H1 (cell line): ENCODE data around the gene FLVCR2. TPM values are rescaled to one million over a fixed set of nuclear protein-coding genes. Genes with fewer than 3 reads are reported as not detected.

Experiments used
- CTCF ChIA-PET: fragments of 300-600 bp; sonication (Branson Sonifier 250); formaldehyde crosslinking; loops from one replicate; lab custom pipeline; 2021; ENCODE audit not compliant: partially characterized antibody; lab: Charles Lee
- POLR2A ChIA-PET: fragments of 300-600 bp; sonication (Branson Sonifier 250); formaldehyde crosslinking; loops from one replicate; lab custom pipeline; 2021; ENCODE audit warnings: inconsistent platforms; ENCODE audit not compliant: partially characterized antibody; lab: Charles Lee
- DNase-seq, 2 experiments: peaks; one replicate each; pipeline versions ENCODE4 v3.0.0 to v3.0.0-alpha.2; 2010 to 2022; ENCODE audit warnings: low spot score in 2 of 2, low read depth in 1 of 2, mixed read lengths in 1 of 2
- FAIRE-seq: peaks from 2 replicates; lab custom pipeline; 2011; peaks lifted over from hg19 to GRCh38; lab: Jason Lieb, UNC
- H2AFZ ChIP-seq: 2 replicates; pipeline ENCODE4 v1.8.1; 2012; ENCODE audit warnings: low read length, inconsistent platforms
- H2AK5ac ChIP-seq: 2 replicates; pipeline ENCODE4 v1.6.1; 2013; ENCODE audit warnings: low read depth, low read length
- H2BK120ac ChIP-seq: replicated peaks from 2 replicates; pipeline ENCODE3; 2013; ENCODE audit warnings: low read depth, low read length, inconsistent platforms
- H2BK12ac ChIP-seq: 2 replicates; pipeline ENCODE4 v1.6.1; 2013; ENCODE audit warnings: low read depth, low read length
- H2BK15ac ChIP-seq: 2 replicates; pipeline ENCODE4 v1.6.1; 2013; ENCODE audit warnings: low read length
- H2BK20ac ChIP-seq: 2 replicates; pipeline ENCODE4 v1.6.1; 2013; ENCODE audit warnings: low read length
- H2BK5ac ChIP-seq: 2 replicates; pipeline ENCODE4 v1.6.1; 2013; ENCODE audit warnings: low read depth, low read length
- H3K14ac ChIP-seq: 2 replicates; pipeline ENCODE4 v1.6.1; 2013; ENCODE audit warnings: inconsistent platforms; ENCODE audit not compliant: insufficient read length
- H3K18ac ChIP-seq: 2 replicates; pipeline ENCODE4 v1.6.1; 2013; ENCODE audit warnings: low read length; ENCODE audit errors: extremely low read depth
- H3K23ac ChIP-seq: 2 replicates; pipeline ENCODE4 v1.6.1; 2013; ENCODE audit warnings: inconsistent platforms; ENCODE audit not compliant: insufficient read length
- H3K23me2 ChIP-seq: 2 replicates; pipeline ENCODE4 v1.6.1; 2013; ENCODE audit warnings: low read depth, low read length
- H3K27ac ChIP-seq: 2 replicates; pipeline ENCODE4 v1.6.1; 2011; ENCODE audit warnings: low read depth, low read length, inconsistent platforms
- H3K27me3 ChIP-seq, 4 experiments: replicated peaks in 1 of 4; 1 replicate in 1 of 4; 2 replicates in 3 of 4; pipeline versions ENCODE4 v1.6.1 to v1.8.1; 2011 to 2013; ENCODE audit warnings: low read length in 3 of 4, mild to moderate bottlenecking in 3 of 4, inconsistent platforms in 2 of 4, mixed read lengths in 2 of 4, moderate library complexity in 1 of 4; ENCODE audit not compliant: control insufficient read depth in 3 of 4, insufficient read depth in 3 of 4; ENCODE audit errors: extremely low read depth in 1 of 4
- H3K36me3 ChIP-seq, 4 experiments: 2 replicates each; pipeline versions ENCODE4 v1.6.1 to v1.8.1; 2011 to 2013; ENCODE audit warnings: mild to moderate bottlenecking in 4 of 4, low read length in 3 of 4, moderate library complexity in 2 of 4, control low read depth in 1 of 4, inconsistent platforms in 1 of 4; ENCODE audit not compliant: insufficient read depth in 4 of 4, control insufficient read depth in 2 of 4
- H3K4ac ChIP-seq: replicated peaks from 2 replicates; pipeline ENCODE3; 2013; ENCODE audit warnings: low read length, low read depth, mixed read lengths, inconsistent platforms; ENCODE audit not compliant: insufficient read length
- H3K4me1 ChIP-seq, 4 experiments: replicated peaks in 1 of 4; 1 replicate in 1 of 4; 2 replicates in 3 of 4; pipeline versions ENCODE4 v1.6.1 to v1.8.1; 2011 to 2013; ENCODE audit warnings: low read length in 3 of 4, inconsistent platforms in 2 of 4, mixed read lengths in 1 of 4; ENCODE audit not compliant: insufficient read depth in 4 of 4, control insufficient read depth in 3 of 4
- H3K4me2 ChIP-seq, 2 experiments: 2 replicates each; pipeline versions ENCODE4 v1.6.1 to v1.8.1; 2011 to 2013; ENCODE audit warnings: low read depth in 2 of 2, low read length in 2 of 2, control low read depth in 1 of 2, inconsistent platforms in 1 of 2, mild to moderate bottlenecking in 1 of 2; ENCODE audit not compliant: insufficient read depth in 1 of 2
- H3K4me3 ChIP-seq, 4 experiments: fragments of 200-600, 300-600 bp in 1 of 4; sonication (generic), shearing (Covaris generic), sonication (Bioruptor Twin) in 1 of 4; 2 replicates each; pipeline versions ENCODE4 v1.5.1 to v1.8.1; 2011 to 2016; ENCODE audit warnings: low read length in 4 of 4, low read depth in 3 of 4, control low read depth in 2 of 4, inconsistent platforms in 2 of 4, mild to moderate bottlenecking in 2 of 4, mixed read lengths in 1 of 4, moderate library complexity in 1 of 4; ENCODE audit not compliant: insufficient read depth in 2 of 4; ENCODE audit errors: extremely low read depth in 1 of 4
- H3K56ac ChIP-seq: replicated peaks from 2 replicates; pipeline ENCODE3; 2013; ENCODE audit warnings: low read depth, mild to moderate bottlenecking, mixed read lengths, low read length, inconsistent platforms; ENCODE audit not compliant: insufficient read length
- H3K79me1 ChIP-seq: 2 replicates; pipeline ENCODE4 v1.6.1; 2013; ENCODE audit warnings: low read depth, low read length, control low read depth
- H3K79me2 ChIP-seq, 2 experiments: 2 replicates each; pipeline versions ENCODE4 v1.6.1 to v1.8.1; 2012 to 2013; ENCODE audit warnings: low read length in 2 of 2, mild to moderate bottlenecking in 2 of 2, inconsistent platforms in 1 of 2; ENCODE audit not compliant: insufficient read depth in 2 of 2, control insufficient read depth in 1 of 2
- H3K9ac ChIP-seq, 4 experiments: replicated peaks in 1 of 4; 1 replicate in 1 of 4; 2 replicates in 3 of 4; pipeline versions ENCODE4 v1.6.1 to v1.8.1; 2011 to 2013; ENCODE audit warnings: low read depth in 3 of 4, low read length in 3 of 4, control low read depth in 2 of 4, mild to moderate bottlenecking in 2 of 4, moderate library complexity in 2 of 4, inconsistent platforms in 1 of 4; ENCODE audit errors: extremely low read depth in 1 of 4
- H3K9me3 ChIP-seq, 2 experiments: 2 replicates each; pipeline versions ENCODE4 v1.6.1 to v1.8.1; 2012 to 2013; ENCODE audit warnings: mild to moderate bottlenecking in 2 of 2, moderate library complexity in 2 of 2, control low read depth in 1 of 2, inconsistent platforms in 1 of 2, low read depth in 1 of 2, low read length in 1 of 2, mixed read lengths in 1 of 2; ENCODE audit not compliant: insufficient read depth in 2 of 2
- H4K20me1 ChIP-seq, 2 experiments: replicated peaks in 1 of 2; 2 replicates each; pipeline versions ENCODE3 to v1.8.1; 2011 to 2013; ENCODE audit warnings: inconsistent platforms in 2 of 2, low read length in 2 of 2, mild to moderate bottlenecking in 1 of 2; ENCODE audit not compliant: insufficient read depth in 2 of 2, control insufficient read depth in 1 of 2
- H4K5ac ChIP-seq: 2 replicates; pipeline ENCODE4 v1.6.1; 2013; ENCODE audit warnings: low read length, low read depth, mixed read lengths, inconsistent platforms; ENCODE audit not compliant: insufficient read length
- H4K8ac ChIP-seq: 2 replicates; pipeline ENCODE4 v1.8.0; 2013; ENCODE audit warnings: mild to moderate bottlenecking, moderate library complexity, low read length, inconsistent platforms; ENCODE audit not compliant: insufficient read depth; ENCODE audit errors: extremely low read depth
- H4K91ac ChIP-seq: replicated peaks from 2 replicates; pipeline ENCODE3; 2013; ENCODE audit warnings: low read length, mixed read lengths, inconsistent platforms; ENCODE audit not compliant: insufficient read length
- BCL11A ChIP-seq, 2 experiments: IDR thresholded peaks; one replicate each; pipeline ENCODE4 v1.6.1; 2011; ENCODE audit warnings: low read depth in 2 of 2, low read length in 2 of 2, mild to moderate bottlenecking in 2 of 2
- CBX5 ChIP-seq: fragments of 300-800, 300-1000 bp; sonication (generic); IDR thresholded peaks from 2 replicates; pipeline ENCODE4 v1.7.1; 2016; ENCODE audit warnings: antibody characterized with exemption, low read length, low read depth
- CTCF ChIP-seq, 3 experiments: IDR thresholded peaks; 1 replicate in 2 of 3; 2 replicates in 1 of 3; pipeline versions ENCODE4 v1.5.1 to v1.6.1; 2011; ENCODE audit warnings: low read length in 3 of 3, mild to moderate bottlenecking in 3 of 3, inconsistent platforms in 2 of 3, low read depth in 1 of 3, moderate library complexity in 1 of 3; ENCODE audit not compliant: insufficient read depth in 1 of 3; ENCODE audit errors: control extremely low read depth in 1 of 3
- NRF1 ChIP-seq: IDR thresholded peaks from 2 replicates; pipeline ENCODE4 v1.6.1; 2011; ENCODE audit warnings: mild to moderate bottlenecking, low read depth, low read length, improper control_type of control experiment
- PHF8 ChIP-seq: fragments of 200-600 bp; sonication (generic); conservative IDR thresholded peaks from 2 replicates; pipeline ENCODE4 v1.7.1; 2012; ENCODE audit warnings: low read depth, mild to moderate bottlenecking, inconsistent platforms, low read length, moderate library complexity
- RAD21 ChIP-seq, 2 experiments: IDR thresholded peaks in 1 of 2; conservative IDR thresholded peaks in 1 of 2; 2 replicates each; pipeline ENCODE4 v1.6.1; 2011; ENCODE audit warnings: low read depth in 2 of 2, low read length in 2 of 2, improper control_type of control experiment in 1 of 2, inconsistent platforms in 1 of 2, mild to moderate bottlenecking in 1 of 2, moderate library complexity in 1 of 2
- SIN3A ChIP-seq, 2 experiments: IDR thresholded peaks in 1 of 2; conservative IDR thresholded peaks in 1 of 2; 2 replicates each; pipeline ENCODE4 v1.6.1; 2011 to 2012; ENCODE audit warnings: low read length in 2 of 2, improper control_type of control experiment in 1 of 2, low read depth in 1 of 2, mild to moderate bottlenecking in 1 of 2
- TBP ChIP-seq: IDR thresholded peaks from 2 replicates; pipeline ENCODE4 v1.6.1; 2011; ENCODE audit warnings: low read depth, low read length, improper control_type of control experiment
- WGBS, 2 experiments: shearing (Covaris generic) in 1 of 2; methylation state at CpG; one replicate each; pipeline versions ENCODE4 v1.1.6 to v1.1.7; 2013 to 2015; ENCODE audit warnings: low lambda C conversion rate in 2 of 2, mixed read lengths in 2 of 2, inconsistent platforms in 1 of 2, low coverage in 1 of 2, missing lambda C conversion rate in 1 of 2; ENCODE audit not compliant: insufficient replicate concordance in 2 of 2, insufficient coverage in 1 of 2, insufficient read length in 1 of 2; ENCODE audit errors: extremely low coverage in 1 of 2, missing lambda C conversion rate in 1 of 2; 5-methylcytosine and 5-hydroxymethylcytosine counted together
- polyA plus RNA-seq, 7 experiments: library from polyadenylated mRNA; depleted of rRNA in 3 of 7; stranded (reverse) in 5 of 7; unstranded in 2 of 7; fragments of >200 nt in 5 of 7; fragments of 200-250 nt in 2 of 7; gene quantifications; 1 replicate in 5 of 7; 2 replicates in 1 of 7; 4 replicates in 1 of 7; pipeline versions ENCODE4 v1.2.1 to v1.2.3, GENCODE V29; 2011 to 2013; ENCODE audit warnings: missing spikeins in 2 of 7, mixed read lengths in 2 of 7
- total RNA-seq: library from RNA; stranded (reverse); fragmentation: NEBNext Ultra II Directional; extraction: Animal tissue kit (Norgen Biotek cat#: 25700); gene quantifications from 2 replicates; pipeline ENCODE4 v1.2.1, GENCODE V29; 2021

FLVCR2 gene
- total and polyA plus RNA-seq, 2 of the 8 experiments (the other 6 are each of a cell fraction or from before 2014, with no cell fraction given), result 7.1 to 8.2 TPM

- Histone ChIP-seq H2BK15ac (no peak overlapping the region), H3K9ac (no peak overlapping the region), H4K91ac (no peak overlapping the region), H3K23ac (no peak overlapping the region), H2BK120ac (no peak overlapping the region), H3K14ac (no peak overlapping the region), H3K79me2 (peaks cover 0 to 16% of the 10 kb centered on the region in 2 experiments; a peak in 2 of 4 replicates), H4K8ac (no peak overlapping the region), H3K79me1 (no peaks in the 10 kb centered on the region), H3K18ac (no peak overlapping the region), H2BK12ac (no peak overlapping the region), H3K4me1 (no peaks in the 10 kb centered on the region), H3K4me3 (no peak overlapping the region), H3K9me3 (no peaks in the 10 kb centered on the region), H2AFZ (no peak overlapping the region), H2AK5ac (no peak overlapping the region), H4K5ac (no peak overlapping the region), H2BK5ac (no peak overlapping the region), H3K56ac (no peak overlapping the region), H3K4me2 (no peak overlapping the region), H3K4ac (no peak overlapping the region), H2BK20ac (no peak overlapping the region; the same call in 1 of the 2 replicates), H3K27ac (no peak overlapping the region), H3K27me3 (no peaks in the 10 kb centered on the region), H4K20me1 (peaks cover 0 to 6% of the 10 kb centered on the region in 2 experiments), H3K23me2 (no peaks in the 10 kb centered on the region), H3K36me3 (peaks cover 0 to 8% (median under 1%) of the 10 kb centered on the region in 4 experiments; a peak in 5 of 8 replicates)
- DNase-seq (no peak), FAIRE-seq (no peak)
- WGBS, 2 experiments, result 83% methylated on average over 2 of the region's 2 CpGs; no CpG with 5 or more reads in 1 of the 2 experiments
- ChIA-PET CTCF (interaction anchor here (1.0 to 1.6 kb wide), 3 partner anchors 18 to 318 kb away, joined by 3 to 5 read pairs (median 4); no protein-coding TSS in a partner anchor), POLR2A (no interaction called here)
- TF ChIP-seq TBP (no peak), SIN3A (conservative IDR thresholded peaks at IDR 0.05 in 1 of 2, IDR thresholded peaks at IDR 0.05 in 1 of 2; ENCODE audit: low read depth in 1 of 2, low read length in 2 of 2) (no peak), RAD21 (IDR thresholded peaks at IDR 0.05 in 1 of 2, conservative IDR thresholded peaks at IDR 0.05 in 1 of 2; ENCODE audit: low read depth in 2 of 2, low read length in 2 of 2) (peak in 1 of 2 experiments; percentile 28; a peak in 2 of 4 replicates), CBX5 (no peak), CTCF (IDR thresholded peaks at IDR 0.05; ENCODE audit: control extremely low read depth in 1 of 3, insufficient read depth in 1 of 3, low read depth in 1 of 3, low read length in 3 of 3) (peak in 2 of 3 experiments; percentile 41 to 54; a peak in 3 of 4 replicates), PHF8 (no peak), BCL11A (IDR thresholded peaks at IDR 0.05; ENCODE audit: low read depth in 2 of 2, low read length in 2 of 2) (no peak), NRF1 (no peak)
Measured at GRCh38 chr14:75675265-75675960, 97.0 kb downstream of the FLVCR2 start.
